ENCODE measurements around the gene FCGR3A. TPM values are rescaled to one million over a fixed set of nuclear protein-coding genes. Genes with fewer than 3 reads are reported as not detected.

The FCGR3A gene
- polyA plus RNA-seq, 1 donor (not counting 4 experiments of a cell fraction or from before 2014, with no cell fraction given) = not detected

GRCh38 chr1:161511756-161512060 lies 37.9 kb downstream of the FCGR3A start:
- no peak overlapping the region for H3K9ac ChIP-seq (ENCODE audit: control insufficient read depth, extremely low read depth, insufficient read depth, low read length)
- no peak overlapping the region for H3K27ac ChIP-seq (ENCODE audit: control insufficient read depth, insufficient read depth, low read length)
- no peaks in the 10 kb centered on the region for H3K9me1 ChIP-seq (ENCODE audit: control insufficient read depth, extremely low read depth, insufficient read depth, low read length)
- no peaks in the 10 kb centered on the region for H3K4me1 ChIP-seq (ENCODE audit: control insufficient read depth, extremely low read depth, insufficient read depth, low read length)
- H3K36me3 ChIP-seq (ENCODE audit: control insufficient read depth in 2 of 2, extremely low read depth in 1 of 2, insufficient read depth in 2 of 2, low read length in 2 of 2) = no peaks in the 10 kb centered on the region
- H3K27me3 ChIP-seq (ENCODE audit: control insufficient read depth, extremely low read depth, insufficient read depth, low read length) = no peaks in the 10 kb centered on the region
- no peak for DNase-seq (ENCODE audit: low read depth, low spot score)
- H4K20me1 ChIP-seq (ENCODE audit: control insufficient read depth, extremely low read depth, insufficient read depth, low read length) = no peaks in the 10 kb centered on the region
- FAIRE-seq = no peak
- no peak for TF ChIP-seq CTCF (optimal IDR thresholded peaks at IDR 0.05 in 1 of 3, IDR thresholded peaks at IDR 0.05 in 1 of 3, conservative IDR thresholded peaks at IDR 0.05 in 1 of 3; ENCODE audit: extremely low read depth in 1 of 3, insufficient read depth in 2 of 3, low read length in 3 of 3)
- no peak for TF ChIP-seq EZH2 (IDR thresholded peaks at IDR 0.05; ENCODE audit: low read length)
- no peak overlapping the region for H2AFZ ChIP-seq (ENCODE audit: control insufficient read depth, low read length)
- H3K9me3 ChIP-seq (ENCODE audit: control insufficient read depth, low read depth, low read length) = no peaks in the 10 kb centered on the region
- no peaks in the 10 kb centered on the region for H3K79me2 ChIP-seq (ENCODE audit: control insufficient read depth, insufficient read depth, low read length)
- H3K4me3 ChIP-seq (ENCODE audit: control insufficient read depth in 2 of 3, extremely low read depth in 1 of 3, insufficient read depth in 2 of 3, low read depth in 1 of 3, low read length in 3 of 3) = no peak overlapping the region
- dilution Hi-C loops (cut with MboI; ENCODE audit: extremely low pct_ligation_motif_present, low sequenced_read_pairs) = no loop called here
- H3K4me2 ChIP-seq (ENCODE audit: control insufficient read depth, extremely low read depth, insufficient read depth, low read depth, low read length) = no peak overlapping the region

GRCh38 chr1:161511018-161511755 lies 38.4 kb downstream of the FCGR3A start:
- TF ChIP-seq CTCF (optimal IDR thresholded peaks at IDR 0.05 in 1 of 3, IDR thresholded peaks at IDR 0.05 in 1 of 3, conservative IDR thresholded peaks at IDR 0.05 in 1 of 3; ENCODE audit: extremely low read depth in 1 of 3, insufficient read depth in 2 of 3, low read length in 3 of 3) (no peak), EZH2 (IDR thresholded peaks at IDR 0.05; ENCODE audit: low read length) (no peak)
- Histone ChIP-seq H3K9me1 (ENCODE audit: control insufficient read depth, extremely low read depth, insufficient read depth, low read length) (no peaks in the 10 kb centered on the region), H3K4me3 (ENCODE audit: control insufficient read depth in 2 of 3, extremely low read depth in 1 of 3, insufficient read depth in 2 of 3, low read depth in 1 of 3, low read length in 3 of 3) (no peak overlapping the region), H3K4me2 (ENCODE audit: control insufficient read depth, extremely low read depth, insufficient read depth, low read depth, low read length) (no peak overlapping the region), H4K20me1 (ENCODE audit: control insufficient read depth, extremely low read depth, insufficient read depth, low read length) (no peaks in the 10 kb centered on the region), H3K9me3 (ENCODE audit: control insufficient read depth, low read depth, low read length) (no peaks in the 10 kb centered on the region), H3K27me3 (ENCODE audit: control insufficient read depth, extremely low read depth, insufficient read depth, low read length) (no peaks in the 10 kb centered on the region), H3K79me2 (ENCODE audit: control insufficient read depth, insufficient read depth, low read length) (no peaks in the 10 kb centered on the region), H2AFZ (ENCODE audit: control insufficient read depth, low read length) (no peak overlapping the region), H3K4me1 (ENCODE audit: control insufficient read depth, extremely low read depth, insufficient read depth, low read length) (no peaks in the 10 kb centered on the region), H3K36me3 (ENCODE audit: control insufficient read depth in 2 of 2, extremely low read depth in 1 of 2, insufficient read depth in 2 of 2, low read length in 2 of 2) (no peaks in the 10 kb centered on the region), H3K27ac (ENCODE audit: control insufficient read depth, insufficient read depth, low read length) (no peak overlapping the region), H3K9ac (ENCODE audit: control insufficient read depth, extremely low read depth, insufficient read depth, low read length) (no peak overlapping the region)
- FAIRE-seq (no peak), DNase-seq (ENCODE audit: low read depth, low spot score) (no peak)
- dilution Hi-C loops (cut with MboI; ENCODE audit: extremely low pct_ligation_motif_present, low sequenced_read_pairs) = no loop called here

All from keratinocyte (primary cell).